SK-N-SH (cell line): ENCODE data around the gene CPA4.

Source experiments
- CTCF ChIP-seq: fragments of 200-600 bp; sonication (generic); IDR thresholded peaks from 2 replicates; pipeline ENCODE4 v1.6.1; 2017; ENCODE audit warnings: antibody characterized with exemption, mild to moderate bottlenecking, moderate library complexity
- EP300 ChIP-seq, 2 experiments: IDR thresholded peaks; 2 replicates each; pipeline versions ENCODE4 v1.4.0 to v1.6.1; 2012; ENCODE audit warnings: borderline replicate concordance in 1 of 2, low read depth in 1 of 2, low read length in 1 of 2
- EZH2phosphoT487 ChIP-seq: fragments of 200-600 bp; sonication (generic); IDR thresholded peaks from 2 replicates; pipeline ENCODE4 v1.6.1; 2017; ENCODE audit warnings: low read depth, mixed run types, mild to moderate bottlenecking, antibody characterized with exemption, moderate library complexity, borderline replicate concordance
- FOXM1 ChIP-seq: IDR thresholded peaks from 2 replicates; pipeline ENCODE4 v1.4.0; 2012; ENCODE audit warnings: low read depth, mild to moderate bottlenecking
- GABPA ChIP-seq: IDR thresholded peaks from 2 replicates; pipeline ENCODE4 v1.4.0; 2012; ENCODE audit warnings: low read depth, mild to moderate bottlenecking
- MXI1 ChIP-seq: IDR thresholded peaks from 2 replicates; pipeline ENCODE4 v1.6.1; 2012; ENCODE audit warnings: mild to moderate bottlenecking, low read depth, low read length, improper control_type of control experiment
- POLR2AphosphoS5 ChIP-seq: IDR thresholded peaks from 2 replicates; pipeline ENCODE4 v1.6.1; 2012; ENCODE audit warnings: low read depth, low read length
- RAD21 ChIP-seq: IDR thresholded peaks from 2 replicates; pipeline ENCODE4 v1.6.1; 2012; ENCODE audit warnings: mild to moderate bottlenecking, low read length
- REST ChIP-seq: IDR thresholded peaks from 2 replicates; pipeline ENCODE4 v1.6.1; 2012; ENCODE audit warnings: mild to moderate bottlenecking, low read depth, low read length, moderate library complexity

- TF ChIP-seq MXI1 (no peak), EZH2phosphoT487 (no peak), CTCF (no peak), REST (no peak), RAD21 (no peak), POLR2AphosphoS5 (peak; percentile 53; the same call in 1 of the 2 replicates), EP300 (IDR thresholded peaks at IDR 0.05; ENCODE audit: borderline replicate concordance in 1 of 2, low read depth in 1 of 2, low read length in 1 of 2) (peak in 1 of 2 experiments; percentile 76; a peak in 1 of 4 replicates), GABPA (no peak; the same call in 1 of the 2 replicates), FOXM1 (no peak)
Observed at GRCh38 chr7:130363026-130363847, 70.3 kb downstream of the CPA4 start.
